Peyer's patch (tissue), 4 donors: ENCODE results near the gene VAV3.

Experiments used
- CTCF ChIP-seq, 6 experiments: fragments of 450-650 bp in 4 of 6; fragments of 200-600 bp in 2 of 6; sonication (generic) in 1 of 6; IDR thresholded peaks; one replicate each; pipeline ENCODE4 v1.5.1; 2017 to 2019; ENCODE audit warnings: antibody characterized with exemption in 6 of 6, mild to moderate bottlenecking in 3 of 6, moderate library complexity in 1 of 6
- POLR2A ChIP-seq, 2 donors: fragments of 450-650 bp; IDR thresholded peaks; one replicate each; pipeline ENCODE4 v1.5.1; 2017; ENCODE audit warnings: antibody characterized with exemption in 2 of 2, mild to moderate bottlenecking in 2 of 2, moderate library complexity in 2 of 2

- TF ChIP-seq CTCF (IDR thresholded peaks at IDR 0.05) (no peak), POLR2A (IDR thresholded peaks at IDR 0.05) (no peak)
Observed at GRCh38 chr1:107976431-107976830, 11.5 kb upstream of the VAV3 start.
